A673 (cell line): Measurements from ENCODE around the gene CDC42BPB.

Source experiments
- EZH2 ChIP-seq: fragments of 200-600 bp; sonication (generic); IDR thresholded peaks from 2 replicates; pipeline ENCODE4 v1.6.1; 2017; ENCODE audit warnings: borderline replicate concordance, low read depth, mild to moderate bottlenecking, mixed read lengths, antibody characterized with exemption, low read length; ENCODE audit not compliant: poor library complexity, severe bottlenecking
- TF ChIP-seq, protein P1 (sequence below): fragments of 300-800, 200-600 bp; sonication (generic); conservative IDR thresholded peaks from 2 replicates; pipeline ENCODE4 v1.5.1; 2017; ENCODE audit warnings: low read depth, mild to moderate bottlenecking, antibody characterized with exemption, low read length, moderate library complexity, mixed read lengths

DNA sequence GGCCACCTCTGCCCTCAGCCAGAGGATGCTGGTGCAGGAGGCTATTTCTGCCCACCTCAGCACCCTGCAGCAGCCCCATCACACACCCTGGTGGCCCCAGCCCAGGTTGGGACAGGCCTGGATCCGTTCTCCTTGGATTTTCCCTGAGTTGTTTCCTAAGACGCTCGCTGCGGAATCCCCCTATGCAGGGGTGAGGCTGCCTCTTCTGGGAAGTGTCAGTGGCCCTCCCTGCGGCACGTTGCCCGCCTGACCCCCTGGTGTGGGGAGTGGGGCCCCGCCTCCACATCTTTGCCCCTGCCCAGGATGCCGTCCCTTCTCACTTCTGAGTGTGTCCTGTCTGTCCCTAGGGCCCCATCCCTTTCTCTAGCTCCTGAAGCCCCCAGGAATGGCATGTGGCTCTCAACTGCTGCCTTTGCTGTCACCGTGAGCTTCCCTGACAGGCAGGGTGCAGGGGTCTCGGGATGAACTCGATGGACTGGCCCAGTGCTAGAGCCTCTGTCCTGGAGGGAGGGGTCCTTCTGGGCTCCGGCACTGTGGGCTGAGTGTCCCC, 36.6 kb upstream of the CDC42BPB start:
- TF ChIP-seq EZH2: no peak
- TF ChIP-seq, protein P1, sequence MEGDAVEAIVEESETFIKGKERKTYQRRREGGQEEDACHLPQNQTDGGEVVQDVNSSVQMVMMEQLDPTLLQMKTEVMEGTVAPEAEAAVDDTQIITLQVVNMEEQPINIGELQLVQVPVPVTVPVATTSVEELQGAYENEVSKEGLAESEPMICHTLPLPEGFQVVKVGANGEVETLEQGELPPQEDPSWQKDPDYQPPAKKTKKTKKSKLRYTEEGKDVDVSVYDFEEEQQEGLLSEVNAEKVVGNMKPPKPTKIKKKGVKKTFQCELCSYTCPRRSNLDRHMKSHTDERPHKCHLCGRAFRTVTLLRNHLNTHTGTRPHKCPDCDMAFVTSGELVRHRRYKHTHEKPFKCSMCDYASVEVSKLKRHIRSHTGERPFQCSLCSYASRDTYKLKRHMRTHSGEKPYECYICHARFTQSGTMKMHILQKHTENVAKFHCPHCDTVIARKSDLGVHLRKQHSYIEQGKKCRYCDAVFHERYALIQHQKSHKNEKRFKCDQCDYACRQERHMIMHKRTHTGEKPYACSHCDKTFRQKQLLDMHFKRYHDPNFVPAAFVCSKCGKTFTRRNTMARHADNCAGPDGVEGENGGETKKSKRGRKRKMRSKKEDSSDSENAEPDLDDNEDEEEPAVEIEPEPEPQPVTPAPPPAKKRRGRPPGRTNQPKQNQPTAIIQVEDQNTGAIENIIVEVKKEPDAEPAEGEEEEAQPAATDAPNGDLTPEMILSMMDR: no peak
